Measurements from ENCODE around the gene TBC1D2B.
A peak's percentile ranks its signal among the peaks of the same experiment; 100 is the strongest.

Gene TBC1D2B

GRCh38 chr15:78073046-78073787, 4.3 kb downstream of the TBC1D2B start:
- DNase-seq (ENCODE audit: low spot score) = no peak

GRCh38 chr15:78072080-78072892, 5.2 kb downstream of the TBC1D2B start:
- DNase-seq (ENCODE audit: low spot score) (no peak), FAIRE-seq (no peak)

More at GRCh38 chr15:78073046-78073787, 4.3 kb downstream of the TBC1D2B start:
- no peak for FAIRE-seq

- FAIRE-seq (no peak), DNase-seq (ENCODE audit: low spot score) (no peak)
Measured at GRCh38 chr15:78071383-78071782, 6.1 kb downstream of the TBC1D2B start.

DNA sequence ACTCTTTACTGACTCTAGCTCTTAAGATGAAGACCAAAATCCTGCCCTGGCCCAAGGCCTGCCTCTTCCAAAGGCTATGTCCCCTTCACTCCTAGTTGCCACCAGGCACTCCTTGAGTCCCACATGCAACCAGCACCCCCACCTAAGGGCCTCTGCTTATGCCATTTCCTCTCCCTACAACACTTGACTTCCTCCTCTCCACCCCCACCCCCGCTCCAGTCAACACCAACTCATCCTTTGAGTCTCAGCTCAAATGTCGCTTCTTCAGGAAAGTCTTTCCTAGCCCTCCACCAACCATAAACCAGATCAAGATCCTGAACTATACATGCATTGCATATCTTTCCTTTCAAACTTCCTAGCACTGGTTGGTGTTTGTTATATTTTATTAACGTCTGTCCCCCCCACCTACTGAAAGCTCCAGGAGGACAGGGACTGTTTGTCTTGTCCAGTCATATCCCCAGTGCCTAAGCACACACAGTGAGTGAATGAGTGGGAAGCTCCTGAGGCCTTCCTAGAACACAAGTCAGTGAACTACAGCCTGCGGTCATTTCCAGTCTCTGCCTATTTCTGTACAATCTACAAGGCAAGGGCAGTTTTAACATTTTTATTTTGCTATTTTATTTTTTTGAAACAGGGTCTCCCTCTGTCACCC, 7.3 kb downstream of the TBC1D2B start:
- FAIRE-seq (no peak), DNase-seq (ENCODE audit: low spot score) (no peak)

DNA sequence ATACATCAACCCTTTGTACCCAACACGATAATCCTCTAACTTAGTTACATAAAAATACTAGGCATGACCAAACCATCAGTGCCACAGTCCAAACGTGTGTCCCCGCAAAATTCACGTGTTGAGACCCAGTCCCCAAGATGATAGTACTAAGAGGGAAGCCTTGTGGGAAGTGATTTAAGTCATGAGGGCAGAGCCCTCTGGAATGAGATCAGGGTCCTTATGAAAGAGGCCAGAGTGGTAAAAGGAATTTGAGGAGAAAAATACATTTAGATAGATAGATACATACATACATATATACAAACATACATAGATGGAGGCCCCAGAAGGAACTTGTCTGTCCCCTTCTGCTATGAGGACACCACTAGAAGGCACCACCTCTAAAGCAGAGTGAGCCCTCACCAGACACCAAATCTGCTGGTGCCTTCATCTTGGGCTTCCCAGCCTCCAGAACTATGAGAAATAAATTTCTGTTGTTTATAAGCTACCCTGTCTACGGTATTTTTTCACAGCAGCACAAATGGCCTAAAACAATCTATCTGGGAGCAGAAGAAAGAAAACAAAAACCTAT, 8.0 kb downstream of the TBC1D2B start:
- FAIRE-seq (no peak), DNase-seq (ENCODE audit: low spot score) (no peak)

GRCh38 chr15:78069052-78069414, 8.5 kb downstream of the TBC1D2B start:
- no peak for DNase-seq (ENCODE audit: low spot score)
- FAIRE-seq = no peak

- no peak for DNase-seq (ENCODE audit: low spot score)
Measured at GRCh38 chr15:78067328-78068228, 9.9 kb downstream of the TBC1D2B start.

DNA sequence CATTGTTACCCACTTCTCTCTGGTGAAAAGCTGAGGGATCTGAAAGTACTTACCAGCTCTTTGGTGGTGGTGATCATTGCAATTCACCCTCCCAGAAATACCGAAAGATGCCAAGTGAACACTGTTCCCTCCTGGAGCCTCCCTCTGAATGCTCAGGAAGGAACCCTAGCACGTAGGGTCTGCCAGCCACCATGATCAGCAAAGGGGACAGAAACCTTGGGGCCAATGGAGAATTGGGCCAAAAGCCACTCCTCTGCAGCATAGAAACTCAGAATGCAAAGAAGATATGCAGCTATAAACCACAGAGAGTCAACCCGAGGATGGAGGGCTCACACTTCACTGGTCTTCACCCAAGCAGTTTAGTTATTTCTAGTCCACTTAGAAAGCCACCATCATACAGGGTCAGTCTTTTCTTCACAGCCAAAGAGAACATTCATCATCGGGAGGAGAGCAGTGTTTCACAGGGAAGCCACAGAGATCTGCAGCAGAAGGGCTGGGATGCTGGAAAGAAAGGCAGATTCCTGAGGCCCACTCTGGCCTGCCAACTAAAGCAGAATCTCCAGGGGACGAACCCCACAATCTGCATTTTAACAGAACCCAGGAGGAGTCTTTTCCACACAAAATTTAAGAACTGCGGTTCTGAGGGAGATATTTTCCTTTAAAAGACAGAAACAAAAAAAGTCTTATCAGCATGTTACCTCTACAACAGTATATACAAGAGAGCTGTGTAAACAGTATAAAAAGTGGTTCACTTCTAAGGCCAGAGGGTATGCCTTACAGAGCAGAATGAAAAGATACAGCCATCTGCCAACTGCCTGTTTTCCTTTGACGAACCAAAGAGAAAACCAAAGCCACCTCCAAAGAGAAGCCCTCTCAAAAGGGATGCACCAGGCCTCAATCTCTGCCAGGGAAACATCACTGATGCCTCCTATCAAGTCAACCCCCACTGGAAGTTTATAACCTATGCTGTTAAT, 11.3 kb downstream of the TBC1D2B start:
- DNase-seq (ENCODE audit: low spot score) (no peak), FAIRE-seq (no peak)

More at GRCh38 chr15:78067328-78068228, 9.9 kb downstream of the TBC1D2B start:
- no peak for FAIRE-seq

DNA sequence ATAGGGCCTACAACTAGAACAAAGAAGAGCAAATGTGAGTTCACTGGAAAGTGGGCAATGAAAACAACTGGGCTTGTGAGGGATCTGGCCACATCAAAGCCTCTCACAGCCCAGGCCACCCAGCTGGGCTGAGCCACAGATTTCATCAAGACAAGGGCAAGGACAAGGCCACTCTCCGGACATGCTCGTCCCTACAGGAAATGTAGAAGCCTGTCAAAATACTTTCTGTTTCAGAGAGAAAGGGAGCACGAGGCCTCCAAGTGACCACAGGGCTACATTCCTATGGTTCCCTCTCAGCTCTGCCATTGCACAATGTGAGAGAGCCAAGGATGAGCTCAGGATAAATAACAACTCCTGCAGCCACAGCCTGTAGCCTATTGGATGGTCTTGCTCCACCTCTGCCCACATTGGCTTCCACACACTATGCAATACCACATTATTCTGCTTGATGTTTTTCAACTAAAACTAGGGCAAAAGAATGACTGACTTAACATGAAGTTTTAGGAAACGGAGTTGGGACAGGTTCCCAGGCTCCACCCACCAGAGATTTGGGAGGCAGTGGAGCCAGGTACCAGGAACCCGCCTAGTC, 12.1 kb downstream of the TBC1D2B start:
- FAIRE-seq (no peak), DNase-seq (ENCODE audit: low spot score) (peak; percentile 72)

GRCh38 chr15:78064544-78064943, 13.0 kb downstream of the TBC1D2B start:
- FAIRE-seq (no peak), DNase-seq (ENCODE audit: low spot score) (no peak)

DNA sequence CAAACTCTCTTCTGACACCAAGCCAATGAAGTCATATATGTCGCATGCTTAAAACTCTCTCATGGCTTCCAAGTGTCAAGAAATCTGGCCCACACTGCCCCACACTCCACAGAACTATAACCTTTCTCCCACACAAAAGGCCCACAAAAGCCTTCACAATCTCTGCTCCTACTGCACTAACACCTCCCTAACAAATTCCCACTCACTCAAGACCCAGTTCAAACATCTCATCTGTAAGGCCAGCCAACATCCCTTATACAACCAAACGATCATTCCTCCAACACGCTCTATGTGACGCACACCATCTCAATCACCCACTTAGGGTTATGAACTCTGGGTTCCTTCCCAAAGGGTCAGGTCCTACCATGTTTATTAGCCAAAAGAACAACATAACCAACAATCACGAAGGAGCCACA, 13.5 kb downstream of the TBC1D2B start:
- no peak for DNase-seq (ENCODE audit: low spot score)
- FAIRE-seq = no peak

DNA sequence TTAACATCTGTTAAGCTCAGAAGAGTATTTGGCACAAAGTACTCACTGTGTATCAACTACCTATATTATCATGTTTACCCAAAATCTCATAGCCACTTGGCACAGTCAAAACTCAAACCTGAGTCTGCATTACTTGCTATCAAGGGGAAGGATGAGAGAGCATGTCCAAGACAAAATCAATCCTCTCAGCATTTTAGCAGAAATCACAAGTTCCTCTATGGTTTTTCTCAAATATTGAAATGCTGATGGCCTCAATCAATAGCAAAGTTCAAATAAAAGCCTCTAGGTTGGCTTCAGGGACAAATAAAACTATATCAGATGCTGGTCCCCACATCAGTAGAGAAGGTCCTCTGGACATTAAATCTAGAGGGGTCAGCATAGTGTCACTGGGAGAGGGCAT, 14.3 kb downstream of the TBC1D2B start:
- DNase-seq (ENCODE audit: low spot score) = no peak
- no peak for FAIRE-seq

GRCh38 chr15:78061963-78062427, 15.5 kb downstream of the TBC1D2B start:
- DNase-seq (ENCODE audit: low spot score) = no peak
- no peak for FAIRE-seq

DNA sequence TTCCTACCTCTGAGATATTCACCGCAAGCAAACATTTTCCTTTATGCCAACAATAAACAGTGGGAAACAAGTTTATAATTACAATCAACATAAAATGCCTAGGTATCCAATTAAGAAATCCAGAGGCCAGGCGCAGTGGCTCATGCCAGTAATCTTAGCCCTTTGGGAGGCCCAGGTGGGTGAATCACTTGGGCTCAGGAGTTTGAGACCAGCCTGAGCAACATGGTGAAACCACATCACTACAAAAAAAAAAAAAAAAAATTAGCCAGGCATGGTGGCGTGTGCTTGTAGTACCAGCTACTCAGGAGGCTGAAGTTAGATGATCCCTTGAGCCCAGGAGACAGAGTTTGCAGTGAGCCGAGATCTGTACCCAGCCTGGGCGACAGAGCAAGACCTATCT, 17.3 kb downstream of the TBC1D2B start:
- DNase-seq (ENCODE audit: low spot score) (no peak), FAIRE-seq (no peak)

DNA sequence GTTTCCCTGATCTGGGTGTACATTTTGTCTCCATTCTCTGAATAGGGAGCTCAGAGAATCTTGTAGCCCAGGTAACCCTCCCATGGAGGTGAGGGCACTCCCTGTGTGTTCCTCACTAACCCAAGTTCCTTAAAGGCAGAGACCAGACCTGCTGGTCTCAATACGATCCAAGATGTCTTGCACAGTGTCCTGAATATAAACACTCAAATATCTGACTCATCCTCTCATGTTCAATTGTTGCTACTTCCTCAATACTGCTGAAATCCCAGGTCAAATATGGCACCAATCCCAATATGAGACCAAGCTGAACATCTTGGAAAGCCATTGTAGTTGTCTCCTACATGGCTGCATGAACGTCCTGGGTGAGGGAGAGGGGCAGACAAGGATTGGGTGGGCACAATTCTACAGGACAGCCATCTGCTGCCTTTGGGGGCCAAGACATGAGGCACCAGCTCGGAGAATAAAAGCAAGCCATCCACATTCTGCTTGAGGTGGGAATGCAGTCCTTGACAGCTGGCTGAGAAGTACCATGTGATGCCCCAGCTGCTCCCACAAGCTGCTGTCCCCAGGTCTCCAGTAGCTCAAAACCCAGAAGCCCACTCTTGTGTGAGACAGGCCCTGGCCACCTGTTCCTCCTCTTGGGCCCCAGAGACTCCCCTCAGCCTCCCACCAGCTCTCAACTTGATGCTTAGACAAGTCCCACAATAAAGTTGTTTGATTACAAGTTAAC, 18.2 kb downstream of the TBC1D2B start:
- FAIRE-seq (no peak), DNase-seq (ENCODE audit: low spot score) (no peak)

DNA sequence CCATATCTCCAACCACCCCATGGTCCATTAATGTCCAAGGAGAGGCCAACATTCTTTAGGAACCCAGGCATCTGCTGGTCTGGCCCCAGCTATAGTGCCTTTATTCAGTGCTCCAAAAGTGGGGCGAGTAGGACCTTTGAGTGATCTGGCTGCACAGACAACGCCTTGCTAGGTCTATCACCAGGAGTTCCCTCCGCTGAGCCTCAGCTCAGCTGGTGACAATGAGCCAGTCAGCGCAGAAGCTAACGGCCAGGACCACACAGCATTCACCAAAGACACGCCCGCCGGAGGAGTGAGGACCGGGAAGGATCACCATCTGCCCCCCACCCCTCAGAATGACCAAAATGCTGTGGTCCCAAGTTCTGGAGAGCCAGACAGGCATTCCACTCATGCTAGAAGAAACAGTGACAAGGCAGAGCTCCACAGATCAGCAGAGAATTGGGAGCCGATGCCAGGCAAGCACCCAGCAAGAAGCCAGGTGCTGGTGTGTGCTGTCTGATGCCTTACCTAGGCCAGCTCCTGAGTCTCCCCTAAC, 19.0 kb downstream of the TBC1D2B start:
- no peak for FAIRE-seq
- DNase-seq (ENCODE audit: low spot score) = no peak

- no peak for FAIRE-seq
Measured at GRCh38 chr15:78057803-78058202, 19.7 kb downstream of the TBC1D2B start.

GRCh38 chr15:78056714-78057269, 20.7 kb downstream of the TBC1D2B start:
- FAIRE-seq (no peak), DNase-seq (ENCODE audit: low spot score) (no peak)

More at GRCh38 chr15:78057803-78058202, 19.7 kb downstream of the TBC1D2B start:
- DNase-seq (ENCODE audit: low spot score) = no peak
